Colonic mucosa (tissue), 4 donors: ENCODE measurements around the gene GTF3C1. TPM values are rescaled to one million over a fixed set of nuclear protein-coding genes. Genes with fewer than 3 reads are reported as not detected.

Source experiments
- DNase-seq: peaks from one replicate; pipeline ENCODE4 v3.0.0-alpha.2; 2020
- H3K27ac ChIP-seq: fragments of 200-600 bp; one replicate; pipeline ENCODE4 v1.8.0; 2021
- H3K27me3 ChIP-seq: fragments of 200-600 bp; one replicate; pipeline ENCODE4 v1.8.0; 2021
- H3K36me3 ChIP-seq: fragments of 200-600 bp; one replicate; pipeline ENCODE4 v1.8.0; 2021
- H3K4me1 ChIP-seq: fragments of 200-600 bp; one replicate; pipeline ENCODE4 v1.8.0; 2021; ENCODE audit warnings: mild to moderate bottlenecking
- H3K4me3 ChIP-seq: fragments of 200-600 bp; one replicate; pipeline ENCODE4 v1.8.0; 2021
- H3K9ac ChIP-seq, 2 donors: one replicate each; pipeline ENCODE4 v1.7.0; 2013; ENCODE audit warnings: control low read depth in 2 of 2, low read depth in 2 of 2, low read length in 2 of 2
- H3K9me3 ChIP-seq: fragments of 200-600 bp; one replicate; pipeline ENCODE4 v1.8.0; 2021
- CTCF ChIP-seq: fragments of 200-600 bp; IDR thresholded peaks from one replicate; pipeline ENCODE4 v1.8.0; 2022; ENCODE audit warnings: antibody characterized with exemption, mild to moderate bottlenecking
- intact Hi-C: fragments of 100-400 bp; cut with DNase I; formaldehyde crosslinking; loops from one replicate; pipeline ENCODE4 v1.14.1; 2022
- total RNA-seq, 2 donors: library from RNA; stranded (reverse); fragmentation: NEBNext Ultra II Directional in 1 of 2; extraction: Animal tissue kit (Norgen Biotek cat#: 25700) in 1 of 2; gene quantifications; one replicate each; pipeline ENCODE4 v1.2.1, GENCODE V29; 2021
- donor health status: healthy.
- donor health status: DM: no; HTN: no; CAD: no.
- donor health status: DM: no; HTN: no; CAD: no.

The GTF3C1 gene
- total RNA-seq, 2 donors from 2014 or later: 40.1 to 67.8 TPM

GRCh38 chr16:27539636-27540035 is 10.1 kb downstream of the GTF3C1 start:
- H3K27ac ChIP-seq: no peak overlapping the region
- H3K36me3 ChIP-seq: peaks cover 1% of the 10 kb centered on the region
- TF ChIP-seq CTCF: no peak
- intact Hi-C loops: no loop called here
- H3K4me3 ChIP-seq: no peak overlapping the region
- DNase-seq: no peak
- no peak overlapping the region for H3K9ac ChIP-seq
- no peaks in the 10 kb centered on the region for H3K27me3 ChIP-seq
- H3K4me1 ChIP-seq: no peaks in the 10 kb centered on the region
- H3K9me3 ChIP-seq: no peaks in the 10 kb centered on the region

GRCh38 chr16:27539120-27539519 is 10.6 kb downstream of the GTF3C1 start:
- H3K27me3 ChIP-seq: no peaks in the 10 kb centered on the region
- no peak overlapping the region for H3K9ac ChIP-seq
- H3K27ac ChIP-seq: no peak overlapping the region
- no peak overlapping the region for H3K4me3 ChIP-seq
- no peak for DNase-seq
- H3K9me3 ChIP-seq: no peaks in the 10 kb centered on the region
- intact Hi-C loops: no loop called here
- H3K4me1 ChIP-seq: no peaks in the 10 kb centered on the region
- no peaks in the 10 kb centered on the region for H3K36me3 ChIP-seq
- no peak for TF ChIP-seq CTCF

- H3K27ac ChIP-seq: no peak overlapping the region
- H3K9me3 ChIP-seq: no peaks in the 10 kb centered on the region
- TF ChIP-seq CTCF: no peak
- no peak for DNase-seq
- no peaks in the 10 kb centered on the region for H3K4me1 ChIP-seq
- H3K27me3 ChIP-seq: no peaks in the 10 kb centered on the region
- no peaks in the 10 kb centered on the region for H3K36me3 ChIP-seq
- intact Hi-C loops: no loop called here
- H3K4me3 ChIP-seq: no peak overlapping the region
- H3K9ac ChIP-seq: no peak overlapping the region
Observed at GRCh38 chr16:27538528-27538927, 11.2 kb downstream of the GTF3C1 start.

GRCh38 chr16:27534256-27534655 is 15.5 kb downstream of the GTF3C1 start:
- Histone ChIP-seq H3K9me3 (no peaks in the 10 kb centered on the region), H3K27ac (no peak overlapping the region), H3K4me3 (no peak overlapping the region), H3K27me3 (no peaks in the 10 kb centered on the region), H3K36me3 (peaks cover 7% of the 10 kb centered on the region), H3K9ac (no peak overlapping the region), H3K4me1 (no peaks in the 10 kb centered on the region)
- no peak for DNase-seq
- intact Hi-C loops: no loop called here
- TF ChIP-seq CTCF: no peak

GRCh38 chr16:27531826-27532800 is 17.6 kb downstream of the GTF3C1 start:
- no peak for DNase-seq
- H3K9ac ChIP-seq: no peak overlapping the region
- H3K9me3 ChIP-seq: no peaks in the 10 kb centered on the region
- intact Hi-C loops: no loop called here
- H3K4me1 ChIP-seq: no peaks in the 10 kb centered on the region
- H3K27ac ChIP-seq: no peak overlapping the region
- H3K36me3 ChIP-seq: peaks cover 19% of the 10 kb centered on the region
- TF ChIP-seq CTCF: no peak
- H3K27me3 ChIP-seq: no peaks in the 10 kb centered on the region
- no peak overlapping the region for H3K4me3 ChIP-seq
